Right renal pelvis (tissue), 4 donors: ENCODE data around the gene SRL. TPM values are rescaled to one million over a fixed set of nuclear protein-coding genes. Genes with fewer than 3 reads are reported as not detected.
"Not testable (repeated sequence)": the region's sequence is repeated elsewhere in the genome, so short reads cannot be mapped to it uniquely, and the experiment has no call there.

Experiments used
- DNase-seq, 4 donors: peaks; one replicate each; pipeline ENCODE4 v3.0.0-alpha.2; 2013; ENCODE audit warnings: low read depth in 4 of 4, low spot score in 3 of 4, missing footprints in 1 of 4
- polyA plus RNA-seq, 4 donors: library from polyadenylated mRNA; unstranded; fragments of 120-200 nt; gene quantifications; one replicate each; pipeline ENCODE4 v1.2.1, GENCODE V29; 2013; ENCODE audit not compliant: insufficient read length in 4 of 4

The SRL gene
- polyA plus RNA-seq, 4 donors, result 1.2 to 1.7 (median 1.4) TPM

DNA sequence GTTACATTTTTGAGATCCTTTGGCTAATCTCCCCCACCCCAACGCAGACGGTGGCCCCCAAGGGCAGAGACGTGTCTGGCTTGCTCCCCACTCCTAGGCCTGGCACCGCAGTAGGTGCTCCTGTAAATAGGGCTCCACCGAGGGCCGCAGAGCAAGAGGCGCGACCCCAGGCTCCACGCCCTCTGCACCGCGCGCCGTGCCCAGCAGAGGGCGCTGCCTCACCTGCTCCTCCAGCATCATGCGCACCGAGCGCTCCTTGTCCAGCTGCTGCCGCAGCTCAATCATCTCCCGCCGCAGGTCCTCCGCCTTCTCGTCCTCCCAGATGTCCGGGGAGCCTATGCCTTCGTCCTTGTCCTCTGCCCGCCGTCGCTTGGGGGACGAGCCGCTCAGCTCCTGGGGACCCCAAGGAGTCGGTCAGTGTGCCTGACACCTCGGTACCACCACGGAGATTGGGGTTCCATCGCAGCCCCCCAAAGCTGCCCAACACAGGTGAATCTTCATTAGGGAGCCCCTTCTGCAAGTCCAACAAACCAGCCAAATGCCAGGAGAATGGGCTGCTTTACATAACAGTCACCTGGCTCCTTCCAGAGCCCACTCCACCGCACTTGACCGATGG lies 19.8 kb upstream of the SRL start:
- DNase-seq, result no peak

DNA sequence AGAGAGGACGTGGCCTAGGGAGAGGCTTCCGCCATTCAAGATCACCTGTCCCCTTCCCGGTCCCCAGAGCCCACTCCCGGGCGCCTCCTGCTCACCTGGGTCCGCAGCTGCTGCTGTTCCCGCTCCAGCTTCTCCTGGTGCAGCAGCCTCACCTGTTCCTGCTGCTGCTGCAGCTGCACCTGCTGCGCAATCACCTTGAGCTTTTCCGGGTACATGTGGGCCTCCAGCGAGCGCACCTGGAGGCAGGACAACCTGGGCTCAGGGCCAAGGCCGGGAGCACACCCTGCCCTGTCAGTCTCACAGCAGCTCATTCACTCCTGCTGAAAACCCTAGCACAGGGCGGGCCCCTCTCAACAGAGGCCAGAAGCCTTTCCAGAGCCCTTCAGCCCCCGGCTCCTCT lies 18.5 kb upstream of the SRL start:
- no peak for DNase-seq

DNA sequence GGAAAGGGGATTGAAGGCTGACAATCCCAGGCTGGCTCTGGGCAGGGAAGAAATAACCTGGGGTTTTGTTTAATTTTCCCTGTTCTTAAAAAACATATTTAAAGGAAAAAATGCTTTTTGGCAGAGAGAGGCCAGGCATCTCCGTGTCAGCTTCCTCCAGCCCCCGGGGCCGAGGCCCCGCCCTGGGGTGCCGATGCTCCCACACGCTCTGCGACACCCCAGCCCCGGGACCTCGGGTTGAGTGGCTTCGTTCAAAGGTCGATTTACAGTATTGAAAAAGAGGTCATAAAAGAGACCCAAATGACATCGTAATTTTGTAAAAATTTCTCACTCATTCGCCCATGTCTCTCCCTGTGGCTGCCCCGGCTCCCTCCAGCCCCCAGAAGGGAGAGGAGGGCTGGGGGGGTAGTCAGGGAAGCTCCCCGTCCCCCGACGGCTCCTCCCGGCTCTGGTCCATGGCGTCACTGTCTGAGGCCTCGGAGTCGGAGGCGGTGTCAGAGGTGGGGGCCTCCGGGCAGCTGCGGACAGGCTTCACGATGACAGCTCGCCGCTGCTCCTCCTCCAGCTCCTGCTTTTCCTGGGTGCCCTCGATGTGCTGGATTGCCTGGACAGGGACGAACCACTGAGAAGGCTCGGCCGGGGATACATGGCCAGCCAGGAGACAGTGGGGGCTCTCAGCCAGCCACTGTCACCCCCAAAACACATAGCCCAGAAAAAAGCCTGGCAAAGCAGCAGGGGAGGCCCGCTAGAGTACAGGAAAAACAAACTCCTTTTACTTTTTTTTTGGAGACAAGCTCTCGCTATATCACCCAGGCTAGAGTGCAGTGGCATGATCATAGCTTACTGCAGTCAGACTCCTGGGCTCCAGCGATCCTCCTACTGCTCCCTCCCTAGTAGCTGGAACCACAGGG lies 16.0 kb upstream of the SRL start:
- no peak for DNase-seq

DNA sequence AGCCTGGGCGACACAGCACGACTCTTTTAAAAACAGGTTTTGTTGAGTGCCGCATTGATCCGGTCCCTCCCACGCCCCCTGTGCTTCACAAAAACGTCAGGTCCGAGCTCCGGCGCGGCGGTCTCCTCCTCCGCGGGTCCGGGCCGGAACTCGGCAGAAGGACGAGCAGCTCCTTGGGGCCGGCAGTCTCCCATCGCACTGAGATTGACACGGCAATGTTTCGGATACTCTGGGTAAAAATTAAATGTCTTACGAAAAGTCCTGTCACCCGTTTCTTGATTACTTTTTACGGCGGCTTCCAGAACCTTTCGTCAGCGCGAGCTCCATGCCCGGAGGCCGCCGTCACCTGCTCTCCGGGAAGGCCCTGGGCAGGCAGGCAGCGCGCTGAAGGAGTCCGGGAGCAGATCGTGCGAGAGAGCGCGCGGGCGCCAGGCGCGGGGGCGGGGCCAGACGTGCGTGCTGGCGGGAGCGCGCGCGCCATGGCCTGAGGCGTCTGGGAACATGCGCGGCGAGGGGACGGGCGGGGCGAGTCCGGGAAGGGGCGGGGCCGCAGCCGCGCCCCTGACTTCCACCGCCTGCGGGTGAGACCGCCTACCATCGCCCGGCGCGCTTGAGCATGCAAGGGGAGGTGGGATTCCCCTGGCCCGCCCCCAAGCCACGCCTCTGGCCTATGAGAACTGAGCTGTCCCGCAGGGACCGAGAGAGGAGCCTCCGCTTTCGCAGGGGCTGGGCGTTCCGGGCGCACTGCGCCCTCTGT lies 11.7 kb upstream of the SRL start:
- peak; percentile 98 to 99 (median 98) for DNase-seq

DNA sequence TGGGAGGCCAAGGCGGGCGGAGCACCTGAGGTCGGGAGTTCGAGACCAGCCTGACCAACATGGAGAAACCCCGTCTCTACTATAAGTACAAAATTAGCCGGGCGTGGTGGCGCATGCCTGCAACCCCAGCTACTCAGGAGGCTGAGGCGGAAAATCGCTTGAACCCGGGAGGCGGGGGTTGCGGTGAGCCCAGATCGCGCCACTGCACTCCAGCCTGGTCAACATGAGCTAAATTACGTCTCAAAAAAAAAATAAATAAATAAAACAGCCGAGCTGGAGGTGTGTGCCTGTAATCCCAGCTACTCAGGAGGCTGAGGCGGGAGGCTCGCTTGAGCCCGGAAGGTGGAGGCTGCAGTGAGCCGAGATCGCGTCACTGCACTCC lies 11.1 kb upstream of the SRL start:
- not testable (repeated sequence) for DNase-seq

DNA sequence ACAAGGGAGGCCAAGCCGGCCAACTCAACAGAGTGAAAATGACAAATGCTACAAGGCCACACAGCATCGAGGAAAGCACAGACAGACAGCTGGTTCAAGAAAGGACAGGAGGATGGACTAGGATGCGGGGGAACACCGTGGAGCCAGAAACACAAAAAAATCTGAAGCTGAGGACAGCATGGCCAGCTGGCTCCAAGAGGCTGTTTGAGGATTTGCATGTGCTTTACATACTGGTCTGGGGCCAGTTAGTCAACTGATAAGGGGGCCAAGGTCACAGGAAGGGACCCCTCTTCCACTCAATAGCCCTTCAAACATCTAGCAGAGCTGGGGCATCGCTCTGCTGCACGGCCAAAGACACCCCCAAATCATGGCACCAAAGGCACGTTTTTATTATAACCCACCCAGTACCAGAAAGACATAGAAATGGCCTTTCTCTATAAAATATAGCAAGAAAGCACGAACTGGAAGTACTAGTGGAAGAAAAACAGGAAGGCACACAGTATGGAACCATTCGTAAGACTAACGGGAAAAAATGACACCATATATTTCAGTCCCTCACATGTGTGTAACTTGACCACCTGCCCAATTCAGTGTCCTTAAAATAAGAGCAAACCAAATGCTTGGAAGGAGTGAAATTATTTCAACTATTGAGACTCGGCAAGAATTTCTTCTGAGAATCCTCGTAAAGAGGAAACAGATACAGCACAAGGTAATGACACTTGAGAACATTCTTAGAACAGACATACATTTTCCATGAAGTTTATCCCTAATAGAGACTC lies 7.8 kb upstream of the SRL start:
- DNase-seq, result no peak

DNA sequence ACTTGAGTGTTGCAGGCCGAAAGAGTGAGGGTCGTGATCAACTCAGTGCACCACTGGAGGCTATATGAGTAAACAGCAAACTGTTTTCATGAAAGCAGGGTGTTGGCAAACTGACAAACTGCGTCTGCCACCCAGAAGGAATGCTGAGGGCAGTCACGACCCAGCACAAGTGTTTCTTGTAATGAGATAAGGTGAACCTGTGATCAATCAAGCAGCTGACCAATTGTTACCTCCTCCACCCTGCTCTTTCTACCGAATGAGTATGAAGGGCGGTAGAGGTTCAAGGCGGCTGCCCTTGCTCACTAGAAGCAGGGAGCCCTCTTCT lies 5.5 kb upstream of the SRL start:
- no peak for DNase-seq

DNA sequence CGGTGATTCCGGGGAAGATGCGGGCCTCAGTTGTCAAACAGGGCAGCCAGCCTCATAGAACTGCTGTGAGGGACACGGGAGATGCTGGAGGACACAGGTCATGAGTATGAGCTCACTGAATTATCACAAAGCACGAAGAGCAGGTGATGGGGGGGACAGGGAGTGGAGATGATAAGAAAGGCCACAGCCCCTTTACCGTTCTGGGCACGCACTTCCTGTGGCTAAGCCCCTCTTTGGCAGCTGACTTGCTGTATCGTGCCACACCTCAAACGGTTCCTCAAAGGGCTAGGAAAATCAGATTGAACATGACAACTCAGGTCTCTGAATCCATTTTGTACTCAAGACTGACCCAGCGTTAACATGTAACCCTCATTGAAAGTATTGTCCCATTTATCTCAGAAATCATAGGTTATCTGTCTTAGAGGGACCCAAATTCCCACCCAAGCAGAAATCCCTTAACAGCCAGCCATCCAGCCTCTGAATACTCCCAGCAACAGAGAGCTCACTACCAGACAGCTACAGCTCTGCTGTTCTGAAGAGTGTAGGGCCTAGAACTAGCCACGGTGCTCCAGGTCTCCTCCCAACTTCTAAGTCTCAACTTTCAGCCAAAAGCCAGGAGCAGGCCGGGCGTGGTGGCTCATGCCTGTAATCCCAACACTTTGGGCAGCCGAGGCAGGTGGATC lies 5.0 kb upstream of the SRL start:
- DNase-seq, result no peak

DNA sequence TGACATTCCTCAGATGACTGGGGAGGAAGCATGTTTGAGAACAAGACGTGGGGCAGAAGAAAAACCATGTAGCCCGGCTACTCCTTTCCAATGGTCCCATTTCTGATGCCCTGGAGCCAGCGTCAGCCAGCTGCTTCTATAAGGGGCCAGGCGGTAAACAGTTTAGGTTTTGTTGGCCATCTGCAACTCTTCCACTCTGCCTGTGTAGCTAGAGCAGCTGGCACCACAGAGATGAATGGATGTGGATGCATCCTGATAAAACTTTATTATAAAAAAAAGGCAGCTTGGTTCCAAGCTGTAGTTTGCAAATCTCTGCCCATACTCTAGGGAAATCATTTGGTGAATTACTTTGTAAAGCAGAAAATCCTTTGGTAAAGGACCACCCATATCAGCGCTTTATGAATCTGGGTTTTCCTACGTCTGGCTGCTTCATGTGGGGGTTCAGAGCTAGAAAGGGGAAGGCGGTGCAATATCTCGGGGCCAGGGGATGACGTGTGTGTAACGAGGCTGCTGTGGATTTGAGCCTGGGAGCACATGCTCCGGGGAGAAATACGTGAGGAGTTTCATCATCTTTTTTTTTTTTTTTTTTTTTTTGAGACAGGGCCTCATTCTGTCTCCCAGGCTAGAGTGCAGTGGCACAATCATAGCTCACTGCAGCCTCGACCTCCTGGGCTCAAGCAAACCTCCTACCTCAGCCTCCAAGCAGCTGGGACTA lies 3.4 kb upstream of the SRL start:
- no peak for DNase-seq

DNA sequence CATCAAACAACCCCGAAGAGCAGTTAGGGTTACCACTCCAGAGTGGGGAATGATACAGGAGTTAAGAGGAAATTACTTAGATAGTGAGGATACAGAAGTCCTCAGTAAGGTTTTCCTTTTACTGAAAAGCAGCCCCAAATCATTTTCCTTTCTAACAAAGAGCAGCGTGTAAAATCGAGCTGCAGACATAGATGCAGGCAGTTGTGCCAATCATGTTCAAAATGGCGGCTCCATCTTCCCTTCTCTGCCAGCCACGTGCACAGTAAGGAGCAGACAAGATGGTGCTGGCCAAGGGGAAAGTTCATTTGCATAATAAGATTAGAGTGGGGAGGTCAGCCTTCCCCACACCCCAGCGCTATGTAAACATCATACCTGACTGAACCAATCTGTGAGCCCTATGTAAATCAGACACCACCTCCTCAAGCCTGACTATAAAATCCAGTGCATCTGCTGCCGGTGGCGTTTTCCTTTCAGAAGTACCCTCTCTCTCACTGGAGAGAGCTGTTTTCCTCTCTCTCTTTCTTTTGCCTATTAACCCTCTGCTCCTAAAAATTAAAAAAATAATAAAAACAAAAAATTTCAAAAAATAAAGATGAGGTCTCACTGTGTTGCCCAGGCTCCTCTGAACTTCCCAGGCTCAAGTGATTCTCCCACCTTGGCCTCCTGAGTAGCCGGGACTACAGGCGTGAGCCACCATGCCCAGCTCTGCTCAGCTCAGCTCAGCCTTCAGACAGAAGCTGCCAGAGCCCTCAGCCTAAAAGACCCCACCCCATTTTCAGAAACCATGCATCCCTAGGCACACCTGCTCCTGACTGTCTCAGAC lies 2.6 kb upstream of the SRL start:
- DNase-seq, result no peak

DNA sequence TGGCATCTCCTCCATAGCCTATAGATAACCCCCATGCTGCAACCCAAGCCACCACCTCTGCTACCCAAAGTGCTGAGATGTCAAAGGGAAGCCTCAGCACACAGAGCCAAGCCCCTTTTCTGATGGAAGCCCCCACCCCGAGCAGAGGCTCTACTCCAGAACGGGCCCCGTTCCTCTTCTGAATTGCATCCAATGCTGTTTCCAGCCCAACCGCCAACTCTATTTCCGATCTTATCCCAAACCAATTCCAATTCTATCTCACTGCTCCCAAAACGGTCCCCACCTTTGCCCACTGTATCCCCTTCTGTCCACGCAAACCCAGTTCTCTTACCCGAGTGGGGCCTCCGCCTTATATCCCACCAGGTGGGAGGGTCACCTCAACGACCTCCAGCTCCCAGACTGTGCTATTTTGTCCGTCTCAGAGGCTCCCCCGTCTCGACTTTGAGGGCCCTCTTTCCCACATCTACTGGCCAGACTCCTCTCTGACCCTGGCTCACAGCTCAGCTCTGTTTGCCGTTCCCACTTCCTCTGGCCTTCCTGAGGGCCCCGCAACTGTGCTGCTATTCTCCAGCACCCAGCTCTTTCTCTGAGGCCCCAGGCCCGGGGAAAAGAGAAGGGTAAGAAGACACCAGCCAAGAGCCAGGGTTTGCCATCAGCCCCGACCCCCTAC lies 487 bp downstream of the SRL start:
- DNase-seq, result no peak

DNA sequence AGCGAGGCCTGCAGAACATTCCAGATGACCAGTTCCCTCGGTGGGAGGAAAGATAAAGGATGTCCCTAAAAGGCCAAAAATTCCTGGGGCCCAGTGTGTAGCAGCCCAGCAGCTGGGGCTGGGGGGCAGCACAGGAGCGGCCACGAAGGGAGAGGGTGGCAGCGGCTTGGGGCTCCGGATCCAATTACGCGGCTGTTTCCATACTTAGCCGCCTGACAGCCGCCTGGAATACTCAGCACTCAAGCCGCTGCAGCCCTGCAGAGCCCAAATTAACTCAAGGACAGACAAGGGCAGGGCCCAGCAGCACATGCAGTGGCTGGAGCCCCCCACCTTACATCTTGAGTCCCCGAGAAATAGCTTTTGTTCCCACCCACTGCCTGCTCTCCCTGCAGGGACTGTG lies 1.3 kb downstream of the SRL start:
- DNase-seq, result no peak

DNA sequence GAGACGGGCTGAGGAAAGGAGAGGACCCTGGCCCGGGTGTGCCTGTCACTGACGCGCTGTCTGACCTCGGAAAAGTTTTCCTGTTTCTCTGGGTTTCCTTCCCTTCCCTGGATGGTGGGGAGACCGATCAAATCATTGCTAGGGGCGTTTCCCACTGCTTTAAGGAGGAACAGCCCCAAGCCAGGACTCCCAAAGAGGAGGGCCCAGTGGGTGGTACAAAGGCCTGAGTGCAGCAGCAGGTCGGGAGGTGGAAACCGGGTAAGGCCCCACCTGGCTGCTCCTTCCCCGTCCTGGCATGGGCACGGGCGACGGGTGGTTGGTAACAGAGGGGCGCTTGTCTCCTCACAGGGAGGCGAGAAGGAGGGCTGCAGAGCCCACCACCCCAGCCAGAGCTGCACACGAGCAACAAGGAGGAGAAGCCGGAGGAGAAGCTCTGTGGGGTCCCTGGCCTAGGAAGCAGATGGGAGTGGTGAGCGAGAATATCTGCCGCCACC lies 2.2 kb downstream of the SRL start:
- DNase-seq, result no peak

DNA sequence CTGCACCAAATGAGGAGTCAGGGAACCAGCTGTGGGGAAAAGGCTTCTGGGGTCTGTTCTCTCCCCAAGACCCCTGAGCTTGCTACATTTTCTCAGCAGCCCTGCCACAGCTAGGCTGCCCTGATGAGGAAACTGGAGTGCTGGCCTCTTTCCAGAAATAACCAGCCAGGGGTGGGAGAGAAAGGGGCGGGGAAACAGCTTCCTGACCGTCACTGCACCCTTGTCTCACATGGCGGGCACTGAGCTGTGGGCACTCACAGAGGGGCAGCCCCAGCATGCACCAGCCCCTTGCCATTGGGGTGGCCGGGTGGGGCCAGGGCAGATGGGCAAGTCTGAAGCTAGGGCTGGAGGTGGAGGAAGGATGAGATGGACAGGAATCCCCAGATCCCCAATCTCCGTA lies 2.9 kb downstream of the SRL start:
- no peak for DNase-seq

DNA sequence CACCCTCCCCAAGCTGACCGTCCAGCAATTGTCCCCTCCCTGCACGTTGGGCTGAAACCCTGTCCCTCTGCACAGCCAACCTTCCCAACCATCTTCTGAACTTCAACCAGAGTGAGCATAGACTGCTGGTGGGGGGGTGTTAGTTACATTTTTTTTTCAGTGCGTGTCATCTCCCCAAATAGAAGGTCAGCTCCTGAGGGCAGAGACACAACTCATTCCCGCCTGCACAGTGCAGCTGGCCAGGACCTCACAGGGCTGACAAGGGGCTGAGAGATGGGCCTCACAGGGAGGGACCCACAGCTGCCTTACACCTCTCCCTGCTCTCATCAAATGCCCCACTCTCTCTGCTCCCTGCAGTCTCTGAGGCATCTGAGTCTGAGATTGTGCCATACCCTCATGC lies 8.4 kb downstream of the SRL start:
- no peak for DNase-seq

DNA sequence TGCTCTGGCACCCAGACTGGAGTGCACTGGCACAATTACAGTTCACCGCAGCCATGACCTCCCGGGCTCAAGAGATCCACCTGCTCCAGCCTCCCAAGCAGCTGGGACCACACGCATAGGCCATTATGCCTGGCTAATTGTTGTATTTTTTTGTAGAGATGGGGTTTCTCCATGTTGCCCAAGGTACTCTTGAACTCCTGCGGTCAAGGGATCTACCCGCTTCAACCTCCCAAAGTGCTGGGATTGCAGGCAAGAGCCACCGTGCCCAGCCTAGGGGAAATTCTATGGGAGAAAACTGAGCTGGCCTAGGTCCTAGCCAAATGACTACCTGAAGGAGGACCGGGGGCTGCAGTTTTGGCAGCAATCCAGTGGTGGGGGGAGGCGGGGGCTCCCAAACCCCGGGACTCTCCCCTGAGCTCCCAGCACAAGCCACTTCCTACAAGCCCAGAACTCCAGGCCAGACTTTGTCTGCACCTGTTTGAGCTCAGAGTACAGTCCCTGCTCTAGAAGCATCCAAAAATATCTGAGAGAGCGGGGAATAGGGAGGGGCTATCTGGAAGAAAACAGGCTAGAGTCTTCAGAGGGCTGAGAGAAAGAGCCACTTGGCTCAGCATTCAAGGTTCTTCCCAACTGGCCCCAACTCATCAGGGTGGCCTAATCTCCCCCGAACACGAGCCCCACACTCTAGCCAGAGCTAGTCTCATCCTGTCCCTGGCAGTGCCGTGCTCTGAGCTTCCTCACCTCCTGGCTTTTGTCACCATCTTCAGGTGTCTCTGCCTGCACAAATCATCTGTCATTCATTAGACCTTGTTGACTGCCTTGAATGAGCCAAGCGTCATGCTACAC lies 9.1 kb downstream of the SRL start:
- DNase-seq, result no peak

DNA sequence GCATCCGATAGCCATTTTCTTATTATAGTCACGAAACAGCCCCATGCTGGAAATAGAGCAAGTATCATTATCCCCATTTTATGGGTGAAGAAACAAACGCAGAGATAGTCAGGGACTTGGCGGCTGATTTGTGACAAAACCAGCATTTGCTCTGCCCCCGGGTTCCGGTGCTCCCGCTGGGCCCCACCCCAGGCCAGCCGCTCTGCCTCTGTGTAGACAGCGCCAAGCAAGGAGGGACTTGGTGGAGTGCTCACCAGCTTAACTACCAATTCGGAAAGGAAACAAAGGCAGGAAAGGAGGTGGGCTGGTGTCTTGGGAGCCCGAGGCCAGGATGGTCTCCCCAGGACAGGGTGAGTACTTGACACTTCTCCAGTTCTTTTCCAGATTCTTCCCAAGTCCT lies 10.0 kb downstream of the SRL start:
- DNase-seq, result no peak
